Astrocyte (in vitro differentiated cells and primary cell): ENCODE results near the gene ERBB2. TPM values are rescaled to one million over a fixed set of nuclear protein-coding genes. Genes with fewer than 3 reads are reported as not detected.

Experiments
- DNase-seq: peaks from one replicate; pipeline ENCODE4 v3.0.0-alpha.2; 2010; ENCODE audit warnings: low read depth
- FAIRE-seq: peaks from 2 replicates; lab custom pipeline; 2011; peaks lifted over from hg19 to GRCh38; lab: Jason Lieb, UNC
- H2AFZ ChIP-seq: 2 replicates; pipeline ENCODE4 v1.6.0; 2012; ENCODE audit warnings: low read depth, low read length, inconsistent platforms
- H3K27ac ChIP-seq: 2 replicates; pipeline ENCODE4 v1.5.1; 2011; ENCODE audit warnings: low read depth, low read length, inconsistent platforms
- H3K27me3 ChIP-seq: 2 replicates; pipeline ENCODE4 v1.6.0; 2011; ENCODE audit warnings: low read length, inconsistent platforms; ENCODE audit not compliant: insufficient read depth
- H3K36me3 ChIP-seq: 2 replicates; pipeline ENCODE4 v1.5.1; 2011; ENCODE audit warnings: low read length, inconsistent platforms; ENCODE audit not compliant: insufficient read depth
- H3K4me1 ChIP-seq: 2 replicates; pipeline ENCODE4 v1.5.1; 2011; ENCODE audit warnings: low read length, inconsistent platforms; ENCODE audit not compliant: insufficient read depth
- H3K4me2 ChIP-seq: 2 replicates; pipeline ENCODE4 v1.6.0; 2012; ENCODE audit warnings: low read length, inconsistent platforms
- H3K4me3 ChIP-seq: 2 replicates; pipeline ENCODE4 v1.5.1; 2011; ENCODE audit warnings: low read depth, mild to moderate bottlenecking, low read length, inconsistent platforms; ENCODE audit not compliant: insufficient read depth
- H3K79me2 ChIP-seq: 2 replicates; pipeline ENCODE4 v1.6.0; 2012; ENCODE audit warnings: mild to moderate bottlenecking, low read length, inconsistent platforms; ENCODE audit not compliant: insufficient read depth
- H3K9ac ChIP-seq: 2 replicates; pipeline ENCODE4 v1.6.0; 2012; ENCODE audit warnings: mild to moderate bottlenecking, low read length, inconsistent platforms
- H3K9me3 ChIP-seq: 2 replicates; pipeline ENCODE4 v1.5.1; 2012; ENCODE audit warnings: low read depth, mild to moderate bottlenecking, low read length, inconsistent platforms; ENCODE audit not compliant: insufficient read depth
- H4K20me1 ChIP-seq: 2 replicates; pipeline ENCODE4 v1.6.0; 2012; ENCODE audit warnings: low read length, inconsistent platforms; ENCODE audit not compliant: insufficient read depth
- H3K27ac Mint-ChIP-seq: one replicate; pipeline ENCODE4 v1.8.0; 2021; ENCODE audit warnings: mild to moderate bottlenecking, mixed read lengths; ENCODE audit not compliant: unreplicated experiment
- H3K27me3 Mint-ChIP-seq: one replicate; pipeline ENCODE4 v1.8.0; 2021; ENCODE audit warnings: low read depth, mixed read lengths; ENCODE audit not compliant: unreplicated experiment
- H3K36me3 Mint-ChIP-seq: one replicate; pipeline ENCODE4 v1.8.0; 2021; ENCODE audit warnings: low read depth, mixed read lengths; ENCODE audit not compliant: unreplicated experiment
- H3K4me1 Mint-ChIP-seq: one replicate; pipeline ENCODE4 v1.8.0; 2021; ENCODE audit warnings: low read depth, mixed read lengths; ENCODE audit not compliant: unreplicated experiment
- H3K4me3 Mint-ChIP-seq: one replicate; pipeline ENCODE4 v1.8.0; 2021; ENCODE audit warnings: mild to moderate bottlenecking, moderate library complexity, mixed read lengths; ENCODE audit not compliant: unreplicated experiment
- H3K9me3 Mint-ChIP-seq: one replicate; pipeline ENCODE4 v1.8.0; 2021; ENCODE audit warnings: mild to moderate bottlenecking, mixed read lengths; ENCODE audit not compliant: unreplicated experiment
- CTCF ChIP-seq: IDR thresholded peaks from 2 replicates; pipeline ENCODE4 v1.5.1; 2011; ENCODE audit warnings: low read depth, mild to moderate bottlenecking, inconsistent platforms, low read length, moderate library complexity; ENCODE audit not compliant: insufficient read depth
- EZH2 ChIP-seq: IDR thresholded peaks from 2 replicates; pipeline ENCODE4 v1.6.1; 2012; ENCODE audit warnings: mild to moderate bottlenecking, low read length, inconsistent platforms; ENCODE audit not compliant: insufficient read depth
- total RNA-seq: library from RNA; stranded (reverse); gene quantifications from 2 replicates; pipeline ENCODE4 v1.2.1, GENCODE V29; 2021

Gene ERBB2
- total RNA-seq, 1 donor from 2014 or later: 64.0 TPM

GRCh38 chr17:39652587-39653315 is 47.1 kb upstream of the ERBB2 start:
- H3K79me2 ChIP-seq: peaks cover 13% of the 10 kb centered on the region
- H3K27ac Mint-ChIP-seq: no peak overlapping the region
- H3K9me3 ChIP-seq: no peaks in the 10 kb centered on the region
- H3K9me3 Mint-ChIP-seq: no peaks in the 10 kb centered on the region
- no peak overlapping the region for H3K4me3 ChIP-seq
- H3K4me1 Mint-ChIP-seq: peaks cover 27% of the 10 kb centered on the region
- DNase-seq (no peak), FAIRE-seq (no peak)
- no peaks in the 10 kb centered on the region for H3K27me3 ChIP-seq
- no peaks in the 10 kb centered on the region for H3K4me1 ChIP-seq
- H4K20me1 ChIP-seq: peaks cover 66% of the 10 kb centered on the region
- peak overlapping the region; percentile 42 for H3K4me3 Mint-ChIP-seq
- TF ChIP-seq CTCF (no peak), EZH2 (no peak)
- no peak overlapping the region for H2AFZ ChIP-seq
- no peak overlapping the region for H3K4me2 ChIP-seq
- no peak overlapping the region for H3K27ac ChIP-seq
- H3K27me3 Mint-ChIP-seq: peaks cover 2% of the 10 kb centered on the region
- H3K36me3 Mint-ChIP-seq: peaks cover 11% of the 10 kb centered on the region
- no peaks in the 10 kb centered on the region for H3K36me3 ChIP-seq
- no peak overlapping the region for H3K9ac ChIP-seq

- Histone ChIP-seq H3K4me3 (no peak overlapping the region), H3K27ac (no peak overlapping the region), H3K9ac (no peak overlapping the region), H3K36me3 (no peaks in the 10 kb centered on the region), H3K4me1 (no peaks in the 10 kb centered on the region), H2AFZ (no peak overlapping the region), H3K27me3 (no peaks in the 10 kb centered on the region), H4K20me1 (peaks cover 70% of the 10 kb centered on the region), H3K79me2 (peaks cover 13% of the 10 kb centered on the region), H3K9me3 (no peaks in the 10 kb centered on the region), H3K4me2 (no peak overlapping the region)
- Mint-ChIP-seq H3K27me3 (peaks cover 2% of the 10 kb centered on the region), H3K4me1 (peaks cover 28% of the 10 kb centered on the region), H3K27ac (no peak overlapping the region), H3K9me3 (no peaks in the 10 kb centered on the region), H3K4me3 (no peak overlapping the region), H3K36me3 (peaks cover 12% of the 10 kb centered on the region)
- DNase-seq (no peak), FAIRE-seq (no peak)
- TF ChIP-seq CTCF (no peak), EZH2 (no peak)
Measured at GRCh38 chr17:39653316-39653661, 46.6 kb upstream of the ERBB2 start.

GRCh38 chr17:39653662-39654331 is 46.1 kb upstream of the ERBB2 start:
- DNase-seq (no peak), FAIRE-seq (no peak)
- peak overlapping the region; percentile 20 for H3K4me3 Mint-ChIP-seq
- no peak overlapping the region for H3K27ac Mint-ChIP-seq
- TF ChIP-seq EZH2: no peak
- peak; percentile 64 for TF ChIP-seq CTCF
- H3K4me1 Mint-ChIP-seq: peaks cover 24% of the 10 kb centered on the region
- no peak overlapping the region for H3K9ac ChIP-seq
- H3K36me3 Mint-ChIP-seq: peaks cover 15% of the 10 kb centered on the region
- no peak overlapping the region for H3K4me3 ChIP-seq
- H3K4me1 ChIP-seq: no peaks in the 10 kb centered on the region
- H2AFZ ChIP-seq: no peak overlapping the region
- H3K27ac ChIP-seq: no peak overlapping the region
- no peak overlapping the region for H3K4me2 ChIP-seq
- H3K27me3 ChIP-seq: no peaks in the 10 kb centered on the region
- H4K20me1 ChIP-seq: peaks cover 65% of the 10 kb centered on the region
- no peaks in the 10 kb centered on the region for H3K36me3 ChIP-seq
- peaks cover 2% of the 10 kb centered on the region for H3K27me3 Mint-ChIP-seq
- peaks cover 13% of the 10 kb centered on the region for H3K79me2 ChIP-seq
- H3K9me3 Mint-ChIP-seq: no peaks in the 10 kb centered on the region
- H3K9me3 ChIP-seq: no peaks in the 10 kb centered on the region
